Globus pallidus (tissue), 1 donor: ENCODE data around the gene ZC3H12A.
"Not testable (repeated sequence)": the region's sequence is repeated elsewhere in the genome, so short reads cannot be mapped to it uniquely, and the experiment has no call there.

Source experiments
- DNase-seq: peaks from one replicate; pipeline ENCODE4 v3.0.0-alpha.2; 2015; ENCODE audit warnings: low spot score

Gene ZC3H12A

DNA sequence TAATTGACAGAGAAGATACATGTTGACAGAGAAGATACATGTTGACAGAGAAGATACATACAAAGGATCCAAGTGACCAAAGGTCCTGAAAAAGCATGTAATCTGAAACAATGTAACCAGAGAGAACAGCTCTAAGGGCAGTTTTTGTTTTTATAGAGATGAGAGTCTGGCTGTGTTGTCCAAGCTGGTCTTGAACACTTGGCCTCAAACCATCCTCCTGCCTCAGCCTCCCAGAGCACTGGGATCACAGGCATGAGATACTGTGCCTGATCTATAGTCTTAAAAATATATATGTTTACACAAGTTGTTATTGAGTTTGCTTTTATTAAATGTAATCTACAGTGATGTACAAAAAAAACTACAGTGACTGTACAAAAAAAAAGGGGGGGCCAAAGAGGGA is 27.7 kb downstream of the ZC3H12A start:
- no peak for DNase-seq

DNA sequence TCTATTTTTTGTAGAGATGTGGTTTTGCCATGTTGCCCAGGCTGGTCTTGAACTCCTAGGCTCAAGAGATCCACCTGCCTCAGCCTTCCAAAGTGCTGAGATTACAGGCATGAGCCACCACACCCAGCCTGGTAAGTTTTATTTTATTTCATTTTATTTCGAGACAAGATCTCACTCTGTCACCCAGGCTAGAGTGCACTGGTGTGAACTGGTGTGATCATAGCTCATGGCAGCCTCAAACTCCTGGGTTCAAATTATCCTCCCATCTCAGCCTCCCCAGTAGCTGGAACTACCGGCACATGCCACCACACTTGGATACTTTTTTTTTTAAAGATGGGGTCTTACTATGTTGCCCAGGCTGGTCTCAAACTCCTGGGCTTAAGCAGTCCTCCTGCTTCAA is 28.4 kb downstream of the ZC3H12A start:
- not testable (repeated sequence) for DNase-seq

DNA sequence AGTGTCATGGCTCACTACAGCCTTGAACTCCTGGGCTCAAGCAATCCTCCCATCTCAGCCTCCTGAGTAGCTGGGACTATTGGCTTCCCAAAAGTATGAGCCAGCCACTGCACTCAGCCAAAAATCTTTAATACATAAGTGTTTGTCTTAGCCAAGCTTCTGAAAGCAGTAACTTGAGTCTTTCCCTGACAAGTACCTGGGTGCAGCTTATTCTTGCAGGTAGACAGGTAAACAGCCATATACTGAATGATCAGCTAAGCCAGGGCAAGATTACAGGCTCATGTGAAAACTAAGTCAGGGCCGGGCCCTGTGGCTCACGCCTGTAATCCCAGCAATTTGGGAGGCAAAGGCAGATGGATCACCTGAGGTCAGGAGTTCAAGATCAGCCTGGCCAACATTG is 32.4 kb downstream of the ZC3H12A start:
- DNase-seq: no peak

DNA sequence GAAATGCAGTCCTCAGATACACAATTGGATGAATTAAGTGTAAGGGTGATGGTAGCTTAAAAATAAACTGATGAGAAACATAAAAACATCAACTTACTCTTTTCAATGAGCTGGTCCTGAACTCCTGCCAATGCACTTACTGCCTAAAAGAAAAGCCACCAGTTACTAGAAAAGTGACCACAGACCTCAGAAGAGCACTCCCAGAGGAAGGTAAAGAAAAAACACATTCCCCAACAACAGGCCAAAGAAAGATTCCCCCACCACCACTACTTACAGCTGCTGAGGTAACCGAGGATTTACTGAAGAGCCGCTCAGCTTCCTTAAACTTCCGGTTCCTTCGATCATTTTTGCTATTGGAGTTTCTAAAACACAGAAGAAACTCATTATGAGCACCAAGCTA is 34.8 kb downstream of the ZC3H12A start:
- no peak for DNase-seq

DNA sequence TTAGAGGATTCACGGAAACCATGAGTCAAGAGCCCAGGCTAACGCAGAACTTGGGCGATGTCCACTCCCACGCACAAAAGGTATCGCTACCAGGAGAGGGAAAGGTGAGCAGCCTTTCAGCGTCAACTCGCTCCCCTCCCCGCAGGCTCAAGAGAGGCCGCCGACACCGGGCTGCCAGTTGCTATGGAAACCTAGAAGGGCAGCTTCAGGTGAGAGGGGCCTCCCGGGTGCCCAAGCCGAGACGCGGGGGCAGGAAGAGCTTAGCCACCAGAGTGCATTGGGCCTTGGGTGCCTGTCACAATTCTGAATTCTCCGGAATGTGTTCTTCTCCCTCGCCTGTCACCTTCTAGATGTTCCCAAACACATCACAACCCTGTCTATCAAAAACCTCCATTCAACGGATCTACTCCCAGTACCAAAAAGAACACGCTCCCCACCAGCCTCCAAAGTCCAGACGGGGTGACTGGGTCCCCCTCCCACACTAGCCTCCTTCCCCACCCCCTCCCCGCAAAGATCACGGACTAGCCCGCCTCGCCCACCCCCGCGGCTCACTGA is 39.5 kb downstream of the ZC3H12A start:
- DNase-seq: peak; percentile 3

DNA sequence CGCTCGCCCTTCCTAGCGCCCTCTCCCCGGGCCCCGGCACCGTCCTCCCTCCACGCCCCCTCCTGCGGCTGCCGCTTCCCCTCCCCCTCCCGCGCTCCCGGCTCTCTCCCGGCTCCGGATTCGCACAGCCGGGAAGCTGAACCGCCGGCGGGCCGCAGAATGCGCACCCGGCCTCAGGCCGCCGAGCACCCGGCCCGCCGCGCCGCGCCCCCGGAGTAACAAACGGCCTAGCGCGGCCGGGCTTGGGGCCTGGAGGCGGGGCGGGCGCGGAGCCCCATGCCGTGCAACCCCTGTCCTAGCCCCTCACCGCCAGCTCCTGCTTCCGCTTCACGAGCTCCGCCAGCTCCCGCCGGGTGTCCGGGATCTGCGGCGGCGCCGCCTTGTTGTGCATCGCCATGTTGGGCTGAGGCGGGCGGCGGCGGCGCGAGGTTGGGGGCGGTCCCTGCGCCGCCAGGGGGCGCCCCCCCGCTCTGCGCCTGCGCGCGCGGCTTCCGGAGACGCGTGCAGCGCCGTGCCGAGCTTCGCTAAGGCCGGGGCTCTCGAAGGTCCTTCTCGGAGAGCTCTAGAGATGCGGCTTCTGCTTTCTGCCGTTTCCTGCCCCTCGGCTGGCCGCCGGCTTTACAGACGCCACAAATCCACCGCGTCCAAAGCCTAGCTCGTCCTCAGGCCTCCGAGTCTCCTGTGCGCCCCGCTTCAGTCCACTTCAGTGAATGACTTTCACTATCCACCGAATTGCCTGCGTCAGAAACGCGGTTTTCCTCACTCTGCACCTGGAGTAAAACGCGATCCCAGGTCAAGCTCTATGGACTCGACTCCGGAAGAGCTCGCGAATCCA is 40.2 kb downstream of the ZC3H12A start, which contains the start of gene MEAF6:
Gene MEAF6, minus strand, starts transcription at position 417 of the 835 bp plus-strand sequence. Its CDS starts 20 bp downstream, at position 397.
- DNase-seq: peak; percentile 73

DNA sequence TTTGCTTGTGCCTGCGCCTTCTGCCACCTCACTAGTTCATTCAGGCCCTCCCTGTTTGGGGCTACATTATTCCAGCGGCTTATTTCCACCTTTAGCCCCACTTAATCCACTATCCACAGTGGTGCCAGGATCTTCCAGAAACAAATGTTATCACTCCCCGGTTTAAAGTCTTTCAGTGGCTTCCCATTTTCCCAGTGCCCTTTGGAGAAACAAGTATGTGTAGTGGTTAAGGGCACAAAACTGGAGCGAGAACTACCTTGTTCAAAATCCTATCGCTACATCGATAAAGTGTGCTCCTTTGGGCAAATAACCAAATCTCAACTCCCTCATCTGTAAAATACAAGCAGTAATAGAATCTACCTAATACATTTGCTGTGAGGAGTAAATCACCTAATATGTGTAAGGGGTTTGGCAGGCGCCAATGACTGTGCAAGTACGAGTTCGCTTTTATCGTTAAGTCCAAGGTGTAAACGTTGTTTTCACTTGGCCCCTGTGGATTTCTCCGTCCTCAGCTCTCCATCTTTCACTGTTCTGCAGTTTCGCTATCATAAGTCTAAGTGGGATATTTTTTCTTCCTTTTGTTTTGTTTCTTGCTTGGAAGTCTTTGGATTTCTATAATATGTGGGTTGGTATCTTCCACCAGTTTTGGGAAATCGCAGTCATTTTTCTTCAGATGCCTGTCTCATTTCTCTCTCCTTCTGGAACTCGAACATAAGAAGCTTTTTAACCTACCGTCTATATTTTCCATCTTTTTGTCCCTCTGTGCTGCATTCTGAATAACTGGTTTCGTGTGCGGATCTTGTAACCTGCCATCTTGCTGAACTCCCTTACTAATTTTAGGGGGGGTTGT is 41.0 kb downstream of the ZC3H12A start:
- peak; percentile 3 for DNase-seq

DNA sequence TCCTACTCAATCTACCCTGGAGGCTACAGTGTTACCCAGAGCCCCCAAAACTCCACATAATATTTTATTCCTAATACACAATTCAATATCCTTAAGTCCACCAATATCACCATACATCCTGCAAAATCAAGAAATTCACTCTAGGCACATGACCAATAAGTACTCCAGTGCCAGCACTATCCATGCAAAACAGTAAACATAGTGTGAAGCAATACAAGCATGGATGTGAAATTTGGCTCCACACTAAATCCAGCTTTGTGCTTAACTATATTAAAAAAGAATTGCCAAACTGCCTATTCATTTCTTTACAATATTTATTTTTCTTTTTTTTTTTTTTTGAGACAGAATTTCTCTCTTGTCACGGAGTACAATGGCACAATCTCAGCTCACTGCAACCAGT is 43.2 kb downstream of the ZC3H12A start:
- no peak for DNase-seq

DNA sequence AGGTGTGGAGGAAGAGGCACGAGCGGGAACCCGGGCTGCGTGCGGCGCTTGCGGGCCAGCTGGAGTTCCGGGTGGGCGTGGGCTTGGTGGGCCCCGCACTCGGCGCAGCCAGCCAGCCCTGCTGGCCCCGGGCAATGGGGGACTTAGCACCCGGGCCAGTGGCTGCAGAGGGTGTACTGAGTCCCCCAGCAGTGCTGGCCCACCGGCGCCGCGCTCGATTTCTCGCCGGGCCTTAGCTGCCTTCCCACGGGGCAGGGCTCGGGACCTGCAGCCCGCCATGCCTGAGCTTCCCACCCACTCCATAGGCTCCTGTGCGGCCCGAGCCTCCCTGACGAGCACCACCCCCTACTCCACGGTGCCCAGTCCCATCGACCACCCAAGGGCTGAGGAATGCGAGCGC is 43.9 kb downstream of the ZC3H12A start:
- not testable (repeated sequence) for DNase-seq

DNA sequence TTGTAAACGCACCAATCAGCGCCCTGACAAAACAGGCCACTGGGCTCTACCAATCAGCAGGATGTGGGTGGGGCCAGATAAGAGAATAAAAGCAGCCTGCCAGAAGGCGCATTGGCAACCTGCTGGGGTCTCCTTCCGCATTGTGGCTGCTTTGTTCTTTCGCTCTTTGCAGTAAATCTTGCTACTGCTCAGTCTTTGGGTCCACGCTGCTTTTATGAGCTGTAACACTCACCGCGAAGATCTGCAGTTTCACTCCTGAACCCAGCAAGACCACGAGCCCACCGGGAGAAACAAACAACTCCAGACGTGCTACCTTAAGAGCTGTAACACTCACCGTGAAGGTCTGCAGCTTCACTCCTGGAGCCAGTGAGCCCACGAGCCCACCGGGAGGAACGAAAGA is 44.5 kb downstream of the ZC3H12A start:
- DNase-seq: not testable (repeated sequence)

DNA sequence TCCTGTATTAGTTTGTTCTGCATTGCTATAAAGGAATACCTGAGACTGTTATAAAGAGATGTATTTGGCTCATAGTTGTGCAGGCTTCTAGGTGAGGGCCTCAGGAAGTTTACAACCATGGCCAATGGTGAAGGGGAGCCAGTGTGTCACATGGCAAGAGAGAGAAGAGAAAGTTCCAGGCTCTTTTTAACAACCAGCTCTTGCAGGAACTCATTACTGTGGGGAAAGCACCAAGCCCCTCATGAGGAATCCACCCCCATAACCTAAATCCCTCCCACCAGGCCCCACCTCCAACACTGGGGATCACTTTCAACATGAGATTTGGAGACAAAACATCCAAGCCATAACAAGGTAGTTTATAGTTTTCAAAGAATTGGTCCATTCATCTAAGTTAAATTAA is 45.2 kb downstream of the ZC3H12A start:
- DNase-seq: no peak

DNA sequence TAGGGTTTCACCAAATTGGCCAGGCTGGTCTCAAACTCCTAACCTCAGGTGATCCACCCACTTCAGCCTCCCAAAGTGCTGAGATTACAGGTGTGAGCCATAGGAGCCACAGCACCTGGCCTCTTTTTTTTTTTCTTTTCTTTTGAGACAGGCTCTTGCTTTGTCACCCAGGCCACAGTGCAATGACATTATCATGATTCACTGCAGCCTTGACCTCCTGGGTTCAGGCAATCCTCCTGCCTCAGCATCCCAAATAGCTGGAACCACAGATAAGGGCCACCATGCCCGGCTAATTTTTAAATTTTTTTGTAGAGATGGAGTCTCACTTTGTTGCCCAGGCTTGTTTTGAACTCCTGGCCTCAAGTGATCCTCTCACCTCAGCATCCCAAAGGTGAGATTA is 55.5 kb downstream of the ZC3H12A start:
- not testable (repeated sequence) for DNase-seq

DNA sequence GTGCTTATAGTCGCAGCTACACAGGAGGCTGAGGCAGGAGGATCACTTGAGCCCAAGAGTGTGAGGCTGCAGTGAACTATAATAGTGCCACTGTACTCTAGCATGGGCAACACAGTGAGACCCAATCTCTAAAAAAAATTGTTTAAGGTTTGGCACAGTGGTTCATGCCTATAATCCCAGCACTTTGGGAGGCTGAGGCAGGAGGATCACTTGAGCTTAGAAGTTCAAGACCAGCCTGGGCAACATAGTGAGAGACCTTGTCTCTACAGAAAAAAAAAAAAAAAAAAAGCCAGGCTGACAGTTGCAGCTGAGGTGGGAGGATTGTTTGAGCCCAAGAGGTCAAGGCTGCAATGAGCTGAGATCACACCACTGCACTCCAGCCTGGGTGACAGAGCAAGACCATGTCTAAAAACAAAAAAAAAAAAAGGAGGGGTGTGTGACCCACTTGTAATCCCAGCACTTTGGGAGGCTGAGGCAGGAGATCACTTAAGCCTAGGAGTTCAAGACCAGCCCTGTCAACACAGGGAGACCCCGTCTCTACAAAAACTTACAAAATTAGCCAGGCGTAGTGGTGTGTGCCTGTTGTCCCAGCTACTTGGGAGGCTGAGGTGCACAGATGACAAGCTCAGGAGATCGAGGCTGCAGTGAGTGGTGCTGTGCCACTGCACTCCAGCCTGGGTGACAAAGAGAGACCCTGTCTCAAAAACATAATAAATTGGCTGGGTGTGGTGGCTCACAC is 58.2 kb downstream of the ZC3H12A start:
- not testable (repeated sequence) for DNase-seq

DNA sequence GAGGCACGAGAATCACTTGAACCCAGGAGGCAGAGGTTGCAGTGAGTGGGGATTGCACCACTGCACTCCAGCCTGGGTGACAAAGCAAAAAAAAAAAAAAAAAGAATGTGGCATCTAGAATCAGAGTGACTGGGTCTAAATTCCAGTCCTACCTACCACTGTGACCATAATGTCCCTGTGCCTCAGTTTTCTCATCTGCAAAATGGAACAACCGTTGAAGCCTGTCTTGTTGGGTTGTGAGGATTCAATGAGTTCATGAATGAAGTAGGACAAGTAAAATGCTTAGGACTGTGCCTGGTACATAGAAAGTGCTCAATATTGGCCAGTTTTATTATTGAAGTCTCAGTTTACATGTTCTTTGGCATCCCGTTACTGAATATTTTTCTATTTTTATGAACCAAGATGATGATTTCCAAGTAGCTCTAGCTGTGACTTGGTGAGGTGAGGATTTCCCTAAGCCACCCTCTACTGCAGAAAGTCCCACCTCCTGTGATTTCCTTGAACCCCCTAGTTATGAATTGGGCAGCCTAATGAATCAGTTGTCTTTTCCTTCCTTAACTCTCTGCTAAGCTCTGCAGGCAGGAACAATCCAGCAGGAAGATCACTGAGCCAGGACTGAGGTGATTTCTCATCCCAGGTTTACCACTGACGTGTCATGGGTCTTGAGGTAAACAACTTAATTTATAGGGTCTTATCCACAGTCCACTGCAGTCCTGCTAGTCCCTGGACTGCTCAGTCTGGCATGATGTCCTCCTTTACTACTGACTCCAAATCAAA is 59.1 kb downstream of the ZC3H12A start:
- no peak for DNase-seq
